ENCODE measurements around the gene MSX1.

MSX1 gene

GRCh38 chr4:4868040-4868757 is 8.7 kb downstream of the MSX1 start:
- Histone ChIP-seq H3K79me2 (ENCODE audit: low read length) (no peaks in the 10 kb centered on the region), H4K20me1 (ENCODE audit: insufficient read depth, low read length) (no peaks in the 10 kb centered on the region), H3K4me2 (ENCODE audit: low read length) (no peak overlapping the region)

GRCh38 chr4:4868758-4869723 is 9.6 kb downstream of the MSX1 start:
- H3K9me3 ChIP-seq (ENCODE audit: insufficient read depth, low read length): no peaks in the 10 kb centered on the region
- H3K4me2 ChIP-seq (ENCODE audit: low read length): no peak overlapping the region
- TF ChIP-seq, protein P1, sequence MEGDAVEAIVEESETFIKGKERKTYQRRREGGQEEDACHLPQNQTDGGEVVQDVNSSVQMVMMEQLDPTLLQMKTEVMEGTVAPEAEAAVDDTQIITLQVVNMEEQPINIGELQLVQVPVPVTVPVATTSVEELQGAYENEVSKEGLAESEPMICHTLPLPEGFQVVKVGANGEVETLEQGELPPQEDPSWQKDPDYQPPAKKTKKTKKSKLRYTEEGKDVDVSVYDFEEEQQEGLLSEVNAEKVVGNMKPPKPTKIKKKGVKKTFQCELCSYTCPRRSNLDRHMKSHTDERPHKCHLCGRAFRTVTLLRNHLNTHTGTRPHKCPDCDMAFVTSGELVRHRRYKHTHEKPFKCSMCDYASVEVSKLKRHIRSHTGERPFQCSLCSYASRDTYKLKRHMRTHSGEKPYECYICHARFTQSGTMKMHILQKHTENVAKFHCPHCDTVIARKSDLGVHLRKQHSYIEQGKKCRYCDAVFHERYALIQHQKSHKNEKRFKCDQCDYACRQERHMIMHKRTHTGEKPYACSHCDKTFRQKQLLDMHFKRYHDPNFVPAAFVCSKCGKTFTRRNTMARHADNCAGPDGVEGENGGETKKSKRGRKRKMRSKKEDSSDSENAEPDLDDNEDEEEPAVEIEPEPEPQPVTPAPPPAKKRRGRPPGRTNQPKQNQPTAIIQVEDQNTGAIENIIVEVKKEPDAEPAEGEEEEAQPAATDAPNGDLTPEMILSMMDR (IDR thresholded peaks at IDR 0.05; ENCODE audit: low read depth, low read length): no peak
- TF ChIP-seq EZH2phosphoT487 (IDR thresholded peaks at IDR 0.05; ENCODE audit: low read depth): no peak
- H3K36me3 ChIP-seq (replicated peaks; ENCODE audit: low read depth, low read length): no peaks in the 10 kb centered on the region
- H3K4me3 ChIP-seq (ENCODE audit: low read length): no peak overlapping the region
- no peaks in the 10 kb centered on the region for H4K20me1 ChIP-seq (ENCODE audit: insufficient read depth, low read length)
- H3K27ac ChIP-seq (ENCODE audit: low read length): no peak overlapping the region
- H3K9ac ChIP-seq (ENCODE audit: low read length): no peak overlapping the region
- H2AFZ ChIP-seq (ENCODE audit: low read depth, low read length): no peak overlapping the region
- no peaks in the 10 kb centered on the region for H3K27me3 ChIP-seq (ENCODE audit: low read depth, low read length)
- H3K4me1 ChIP-seq (ENCODE audit: low read length): no peaks in the 10 kb centered on the region
- H3K79me2 ChIP-seq (ENCODE audit: low read length): no peaks in the 10 kb centered on the region

More at GRCh38 chr4:4868040-4868757, 8.7 kb downstream of the MSX1 start:
- H3K4me1 ChIP-seq (ENCODE audit: low read length): no peaks in the 10 kb centered on the region
- H3K9me3 ChIP-seq (ENCODE audit: insufficient read depth, low read length): no peaks in the 10 kb centered on the region
- H3K36me3 ChIP-seq (replicated peaks; ENCODE audit: low read depth, low read length): no peaks in the 10 kb centered on the region
- no peak overlapping the region for H3K9ac ChIP-seq (ENCODE audit: low read length)
- no peaks in the 10 kb centered on the region for H3K27me3 ChIP-seq (ENCODE audit: low read depth, low read length)
- H3K27ac ChIP-seq (ENCODE audit: low read length): no peak overlapping the region
- no peak for TF ChIP-seq EZH2phosphoT487 (IDR thresholded peaks at IDR 0.05; ENCODE audit: low read depth)
- TF ChIP-seq, protein P1 (IDR thresholded peaks at IDR 0.05; ENCODE audit: low read depth, low read length): no peak
- H3K4me3 ChIP-seq (ENCODE audit: low read length): no peak overlapping the region
- H2AFZ ChIP-seq (ENCODE audit: low read depth, low read length): no peak overlapping the region

DNA sequence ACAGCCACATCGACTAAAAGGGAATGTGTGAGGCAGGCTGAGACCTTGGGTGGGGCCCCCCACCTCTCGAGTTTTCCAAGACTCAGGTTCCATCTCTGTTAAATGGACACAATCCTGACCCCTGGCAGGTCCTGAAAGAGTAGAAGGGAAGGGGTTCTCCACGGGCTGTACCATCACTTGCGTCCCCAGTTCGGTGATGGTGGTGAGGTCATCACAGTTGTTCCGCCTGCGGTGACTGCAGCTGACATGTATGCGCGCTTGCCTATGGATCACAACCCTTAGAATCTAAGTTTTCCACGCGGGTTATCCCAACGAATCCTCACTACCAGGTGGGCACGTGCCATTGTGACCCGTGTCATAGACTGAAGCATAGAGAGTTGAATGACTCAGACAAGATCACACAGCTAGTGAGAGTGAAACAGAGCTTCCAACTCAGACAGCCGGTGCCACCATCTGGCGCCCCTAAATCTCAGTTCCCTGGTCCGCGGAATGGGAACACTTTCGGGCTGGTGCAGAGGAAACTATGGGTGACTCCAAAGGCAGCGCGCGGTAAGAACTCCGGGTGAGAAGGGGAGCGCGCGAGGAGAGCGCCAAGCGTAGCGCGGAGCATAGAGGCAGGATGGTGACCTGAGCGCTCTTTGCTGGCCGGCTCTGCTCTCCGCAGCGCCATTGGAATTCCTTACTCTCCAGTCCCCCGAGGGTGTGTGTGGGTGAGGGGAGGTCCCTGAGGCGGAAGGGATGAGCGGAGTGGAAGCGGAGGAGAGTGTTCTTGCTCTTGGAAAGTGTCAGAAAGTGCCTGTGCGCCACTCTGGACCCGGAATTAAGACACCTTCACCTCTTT is 10.5 kb downstream of the MSX1 start:
- no peak for TF ChIP-seq EZH2phosphoT487 (IDR thresholded peaks at IDR 0.05; ENCODE audit: low read depth)
- TF ChIP-seq, protein P1 (IDR thresholded peaks at IDR 0.05; ENCODE audit: low read depth, low read length): no peak
- Histone ChIP-seq H4K20me1 (ENCODE audit: insufficient read depth, low read length) (no peaks in the 10 kb centered on the region), H3K4me1 (ENCODE audit: low read length) (no peaks in the 10 kb centered on the region), H3K4me3 (ENCODE audit: low read length) (no peak overlapping the region), H3K36me3 (replicated peaks; ENCODE audit: low read depth, low read length) (no peaks in the 10 kb centered on the region), H3K27me3 (ENCODE audit: low read depth, low read length) (no peaks in the 10 kb centered on the region; the same call in 1 of the 2 replicates), H3K9me3 (ENCODE audit: insufficient read depth, low read length) (no peaks in the 10 kb centered on the region), H2AFZ (ENCODE audit: low read depth, low read length) (no peak overlapping the region), H3K27ac (ENCODE audit: low read length) (no peak overlapping the region), H3K79me2 (ENCODE audit: low read length) (no peaks in the 10 kb centered on the region), H3K9ac (ENCODE audit: low read length) (no peak overlapping the region), H3K4me2 (ENCODE audit: low read length) (no peak overlapping the region)

All from OCI-LY3 (cell line).